CD4-positive, alpha-beta T cell treated with Interleukin-17A for 4 hours (primary cell): ENCODE data around the gene POLR2J2.
A peak's percentile ranks its signal among the peaks of the same experiment; 100 is the strongest.
"Not testable (repeated sequence)": the region's sequence is repeated elsewhere in the genome, so short reads cannot be mapped to it uniquely, and the experiment has no call there.

Experiments used
- DNase-seq: peaks from one replicate; pipeline ENCODE4 v3.0.0-alpha.2; 2020; ENCODE audit warnings: mixed read lengths

The POLR2J2 gene

GRCh38 chr7:102667523-102667922 is 3.9 kb downstream of the POLR2J2 start:
- DNase-seq: not testable (repeated sequence)

GRCh38 chr7:102666850-102667249 is 4.6 kb downstream of the POLR2J2 start:
- DNase-seq: not testable (repeated sequence)

GRCh38 chr7:102664765-102665164 is 6.7 kb downstream of the POLR2J2 start:
- DNase-seq: not testable (repeated sequence)

GRCh38 chr7:102649924-102650323 is 21.5 kb downstream of the POLR2J2 start, which contains the start of gene SPDYE2B:
Gene SPDYE2B (plus strand): TSS chr7:102650319. CDS start chr7:102652349, 2,030 bp downstream.
- not testable (repeated sequence) for DNase-seq

GRCh38 chr7:102647813-102648212 is 23.6 kb downstream of the POLR2J2 start:
- DNase-seq: not testable (repeated sequence)

GRCh38 chr7:102643404-102643803 is 28.1 kb downstream of the POLR2J2 start:
- not testable (repeated sequence) for DNase-seq

GRCh38 chr7:102642691-102643090 is 28.8 kb downstream of the POLR2J2 start, which contains the start of gene UPK3BL1:
Gene UPK3BL1 (minus strand): TSS chr7:102642791. CDS start chr7:102642741, 50 bp downstream.
- DNase-seq: not testable (repeated sequence)

- not testable (repeated sequence) for DNase-seq
These were observed 32.6 kb downstream of the POLR2J2 start for GRCh38 chr7:102638848-102639247.

- DNase-seq: not testable (repeated sequence)
These were observed 34.5 kb downstream of the POLR2J2 start for GRCh38 chr7:102636956-102637355.

GRCh38 chr7:102635354-102635753 is 36.1 kb downstream of the POLR2J2 start:
- not testable (repeated sequence) for DNase-seq

GRCh38 chr7:102634299-102634698 is 37.2 kb downstream of the POLR2J2 start:
- not testable (repeated sequence) for DNase-seq

- not testable (repeated sequence) for DNase-seq
These were observed 40.8 kb downstream of the POLR2J2 start for GRCh38 chr7:102630622-102631021.

GRCh38 chr7:102627271-102627904 is 44.1 kb downstream of the POLR2J2 start:
- DNase-seq: not testable (repeated sequence)

GRCh38 chr7:102618122-102618521 is 53.3 kb downstream of the POLR2J2 start:
- not testable (repeated sequence) for DNase-seq

- peak; percentile 18 for DNase-seq
These were observed 54.8 kb downstream of the POLR2J2 start, which contains the start of gene RASA4 for GRCh38 chr7:102616507-102617125. Gene RASA4 (minus strand): TSS chr7:102616756. CDS start chr7:102616689, 67 bp downstream.
